HepG2 (cell line): ENCODE data around the gene RGPD3. TPM values are rescaled to one million over a fixed set of nuclear protein-coding genes. Genes with fewer than 3 reads are reported as not detected.

Experiments
- ATAC-seq: fragments of 200-7000 bp; cut with Tn5 transposase; 3 replicates; pipeline ENCODE4 v1.9.1; 2020; ENCODE audit warnings: mild to moderate bottlenecking, moderate library complexity
- BruUV-seq: library from RNA; stranded (reverse); fragments of 400-500 nt; replicated peaks from 2 replicates; lab custom pipeline; 2021; lab: Mats Ljungman, UMichigan
- CTCF ChIA-PET: fragments of 300-600 bp; formaldehyde crosslinking; extraction: SDS; loops from one replicate; lab custom pipeline; 2021; ENCODE audit warnings: low total read pairs, inconsistent platforms, low intra/inter-chr PET ratio; lab: Yijun Ruan, JAX
- POLR2A ChIA-PET: fragments of 350-600 bp; sonication (Branson Sonifier 250); formaldehyde crosslinking; loops from one replicate; lab custom pipeline; 2020; ENCODE audit warnings: antibody characterized with exemption, inconsistent platforms; lab: Yijun Ruan, JAX
- DNase-seq: peaks from one replicate; pipeline ENCODE4 v3.0.0-alpha.2; 2015; ENCODE audit warnings: low spot score
- FAIRE-seq: peaks from 3 replicates; lab custom pipeline; 2011; peaks lifted over from hg19 to GRCh38; lab: Jason Lieb, UNC
- H2AFZ ChIP-seq: one replicate; pipeline ENCODE4 v1.6.1; 2011; ENCODE audit warnings: low read length, inconsistent platforms
- H3K27ac ChIP-seq: fragments of 300-600 bp; 3 replicates; pipeline ENCODE4 v1.8.0; 2011; ENCODE audit warnings: mixed run types, mild to moderate bottlenecking, mixed read lengths, low read length, inconsistent platforms; ENCODE audit not compliant: insufficient read depth; ENCODE audit errors: extremely low read length
- H3K27me3 ChIP-seq, 2 experiments: fragments of 200-600 bp in 1 of 2; 2 replicates in 1 of 2; 3 replicates in 1 of 2; pipeline versions ENCODE4 v1.6.0 to v1.8.0; 2011; ENCODE audit warnings: low read length in 2 of 2, mild to moderate bottlenecking in 2 of 2, moderate library complexity in 2 of 2, inconsistent platforms in 1 of 2; ENCODE audit not compliant: insufficient read depth in 2 of 2, control insufficient read depth in 1 of 2
- H3K36me3 ChIP-seq, 2 experiments: fragments of 200-600 bp in 1 of 2; replicated peaks in 1 of 2; 2 replicates in 1 of 2; 3 replicates in 1 of 2; pipeline versions ENCODE4 v1.5.1 to v1.8.0; 2011; ENCODE audit warnings: low read length in 2 of 2, inconsistent platforms in 1 of 2; ENCODE audit not compliant: insufficient read depth in 2 of 2, control insufficient read depth in 1 of 2
- H3K4me1 ChIP-seq: 2 replicates; pipeline ENCODE4 v1.5.1; 2012; ENCODE audit warnings: low read length, inconsistent platforms; ENCODE audit not compliant: insufficient read depth
- H3K4me2 ChIP-seq: 2 replicates; pipeline ENCODE4 v1.6.0; 2011; ENCODE audit warnings: low read depth, low read length, inconsistent platforms
- H3K4me3 ChIP-seq, 3 experiments: fragments of 200-600 bp in 1 of 3; sonication (generic), shearing (Covaris generic) in 1 of 3; replicated peaks in 1 of 3; 2 replicates each; pipeline ENCODE4 v1.5.1; 2011 to 2016; ENCODE audit warnings: low read length in 3 of 3, inconsistent platforms in 2 of 3, low read depth in 2 of 3, mild to moderate bottlenecking in 2 of 3, control low read depth in 1 of 3, mixed read lengths in 1 of 3; ENCODE audit not compliant: insufficient read depth in 1 of 3
- H3K79me2 ChIP-seq: one replicate; pipeline ENCODE4 v1.6.1; 2011; ENCODE audit warnings: low read length, inconsistent platforms; ENCODE audit not compliant: insufficient read depth
- H3K9ac ChIP-seq: 2 replicates; pipeline ENCODE4 v1.6.0; 2011; ENCODE audit warnings: mild to moderate bottlenecking, low read depth, low read length, inconsistent platforms; ENCODE audit not compliant: insufficient read depth
- H3K9me3 ChIP-seq: 2 replicates; pipeline ENCODE4 v1.5.1; 2012; ENCODE audit warnings: mild to moderate bottlenecking, low read length
- H4K20me1 ChIP-seq: 2 replicates; pipeline ENCODE4 v1.6.0; 2011; ENCODE audit warnings: inconsistent platforms, mild to moderate bottlenecking, low read length, moderate library complexity; ENCODE audit not compliant: insufficient read depth
- ASH2L ChIP-seq: fragments of 300-600, 200-600 bp; sonication (generic); IDR thresholded peaks from 2 replicates; pipeline ENCODE4 v1.7.0; 2017; ENCODE audit warnings: low read depth, mild to moderate bottlenecking, moderate library complexity, mixed read lengths, low read length; ENCODE audit not compliant: insufficient read length
- CEBPZ ChIP-seq: IDR thresholded peaks from 2 replicates; pipeline ENCODE4 v1.6.1; 2012; ENCODE audit warnings: low read length, improper control_type of control experiment
- IKZF5 ChIP-seq: IDR thresholded peaks from 2 replicates; pipeline ENCODE4 v1.6.1; 2018; ENCODE audit warnings: missing genetic modification reagents, mild to moderate bottlenecking, missing compliant biosample characterization
- SYNCRIP ChIP-seq: fragments of 200-400 bp; formaldehyde crosslinking; IDR thresholded peaks from 2 replicates; pipeline ENCODE4 v1.6.1; 2018; ENCODE audit warnings: mild to moderate bottlenecking, low read depth, low read length; ENCODE audit not compliant: insufficient read depth
- ZBTB20 ChIP-seq: sonication (generic); formaldehyde crosslinking; IDR thresholded peaks from 2 replicates; pipeline ENCODE4 v1.8.1; 2023; ENCODE audit warnings: missing genetic modification reagents, low read depth, mild to moderate bottlenecking, borderline replicate concordance
- ZBTB25 ChIP-seq: IDR thresholded peaks from 2 replicates; pipeline ENCODE4 v1.6.1; 2018; ENCODE audit warnings: missing genetic modification reagents
- ZNF460 ChIP-seq: sonication (generic); formaldehyde crosslinking; IDR thresholded peaks from 2 replicates; pipeline ENCODE4 v1.5.1; 2020; ENCODE audit warnings: missing genetic modification reagents, mild to moderate bottlenecking, borderline replicate concordance
- WGBS: methylation state at CpG from one replicate; pipeline ENCODE4 v1.1.6; 2017; ENCODE audit warnings: low lambda C conversion rate; 5-methylcytosine and 5-hydroxymethylcytosine counted together
- in situ Hi-C: cut with HindIII; loops from 2 replicates; pipeline ENCODE4 v1.10.0; 2017; ENCODE audit warnings: low pct_unique_long_range_greater_than_20kb; ENCODE audit not compliant: extremely low pct_ligation_motif_present
- intact Hi-C: fragments of 100-400 bp; cut with micrococcal nuclease; formaldehyde crosslinking; loops from one replicate; pipeline ENCODE4 v1.10.0; 2022; ENCODE audit not compliant: unreplicated experiment
- polyA plus RNA-seq, 8 experiments: library from polyadenylated mRNA; depleted of rRNA in 3 of 8; stranded (reverse) in 7 of 8; unstranded in 1 of 8; fragments of >200 nt; fragmentation: Illumina TruSeq in 4 of 8; extraction: Trizol in 4 of 8; gene quantifications; 2 replicates each; pipeline versions ENCODE4 v1.2.1 to v1.2.3, GENCODE V29; 2011 to 2016; ENCODE audit warnings: low read depth in 4 of 8, missing spikeins in 1 of 8, mixed read lengths in 1 of 8; ENCODE audit not compliant: insufficient read depth in 1 of 8
- total RNA-seq, 5 experiments: library from RNA; depleted of rRNA; stranded (reverse); fragments of >200 nt; fragmentation: Illumina TruSeq; extraction: Trizol; gene quantifications; 2 replicates each; pipeline ENCODE4 v1.2.3, GENCODE V29; 2016; ENCODE audit warnings: low read depth in 1 of 5

The RGPD3 gene
- total and polyA plus RNA-seq, 2 of the 13 experiments (the other 11 are each of a cell fraction or from before 2014, with no cell fraction given) = 0.13 to 0.24 TPM

GRCh38 chr2:106516864-106517263 lies 48.7 kb upstream of the RGPD3 start:
- no peak for TF ChIP-seq ZNF460 (CRISPR knock-in tag)
- no peak for TF ChIP-seq IKZF5
- no peak for TF ChIP-seq ZBTB25 (CRISPR knock-in tag)
- no peak for TF ChIP-seq CEBPZ
- TF ChIP-seq ZBTB20 (CRISPR knock-in tag) = no peak
- TF ChIP-seq SYNCRIP = no peak
- TF ChIP-seq ASH2L = no peak
- TF ChIP-seq, all 625 proteins: peak for 0
- in situ Hi-C loops = no loop called here
- Histone ChIP-seq H3K36me3 (no peaks in the 10 kb centered on the region), H2AFZ (no peak overlapping the region), H3K79me2 (no peaks in the 10 kb centered on the region), H3K27me3 (0 out of 5 replicates have a peak, but pooled peaks cover 0 to 4% of the 10 kb centered on the region in 2 experiments), H3K4me1 (no peaks in the 10 kb centered on the region), H3K27ac (no peak overlapping the region), H3K4me3 (no peak overlapping the region), H4K20me1 (no peaks in the 10 kb centered on the region), H3K9ac (no peak overlapping the region), H3K9me3 (no peaks in the 10 kb centered on the region), H3K4me2 (no peak overlapping the region)
- intact Hi-C loops = no loop called here
- no peak for ATAC-seq
- ChIA-PET POLR2A (no interaction called here), CTCF (no interaction called here)
- DNase-seq = no peak
- 0% methylated on average over 1 of the region's 1 CpG for WGBS
- no TSS peak for BruUV-seq
- FAIRE-seq = no peak
